Endothelial cell of umbilical vein (primary cell): ENCODE data around the gene PTPRE. TPM values are rescaled to one million over a fixed set of nuclear protein-coding genes. Genes with fewer than 3 reads are reported as not detected.
A peak's percentile ranks its signal among the peaks of the same experiment; 100 is the strongest.

Experiments used
- BruUV-seq: library from RNA; stranded (reverse); fragments of 400-500 nt; replicated peaks from 2 replicates; lab custom pipeline; 2021; lab: Mats Ljungman, UMichigan
- CTCF ChIA-PET: fragments of 300-600, 350-600 bp; sonication (Branson Sonifier 250); formaldehyde crosslinking; loops from one replicate; lab custom pipeline; 2021; ENCODE audit warnings: antibody characterized with exemption, inconsistent platforms; lab: Charles Lee
- POLR2A ChIA-PET: fragments of 300-600, 350-600 bp; sonication (Branson Sonifier 250); formaldehyde crosslinking; loops from one replicate; lab custom pipeline; 2021; ENCODE audit warnings: antibody characterized with exemption, inconsistent platforms; lab: Charles Lee
- DNase-seq: peaks from one replicate; pipeline ENCODE4 v3.0.0-alpha.2; 2011; ENCODE audit warnings: low read depth, low spot score
- FAIRE-seq: peaks from 2 replicates; lab custom pipeline; 2011; peaks lifted over from hg19 to GRCh38; lab: Jason Lieb, UNC
- H2AFZ ChIP-seq: 2 replicates; pipeline ENCODE4 v1.6.0; 2012; ENCODE audit warnings: low read depth, low read length, control low read depth, inconsistent platforms
- H3K27ac ChIP-seq: 2 replicates; pipeline ENCODE4 v1.5.1; 2011; ENCODE audit warnings: low read depth, mild to moderate bottlenecking, control low read depth, low read length, moderate library complexity; ENCODE audit not compliant: insufficient read depth
- H3K27me3 ChIP-seq, 2 experiments: 2 replicates each; pipeline versions ENCODE4 v1.6.0 to v1.6.1; 2011; ENCODE audit warnings: low read length in 2 of 2, mixed read lengths in 1 of 2; ENCODE audit not compliant: control insufficient read depth in 2 of 2, insufficient read depth in 2 of 2
- H3K36me3 ChIP-seq, 2 experiments: 2 replicates in 1 of 2; 3 replicates in 1 of 2; pipeline ENCODE4 v1.5.1; 2011; ENCODE audit warnings: low read length in 2 of 2, mild to moderate bottlenecking in 1 of 2, moderate library complexity in 1 of 2; ENCODE audit not compliant: control insufficient read depth in 2 of 2, insufficient read depth in 2 of 2; ENCODE audit errors: extremely low read depth in 1 of 2
- H3K4me1 ChIP-seq: 3 replicates; pipeline ENCODE4 v1.5.1; 2011; ENCODE audit warnings: mild to moderate bottlenecking, low read length; ENCODE audit not compliant: control insufficient read depth, insufficient read depth; ENCODE audit errors: extremely low read depth
- H3K4me2 ChIP-seq: 2 replicates; pipeline ENCODE4 v1.6.1; 2011; ENCODE audit warnings: low read length, control low read depth, mixed read lengths; ENCODE audit not compliant: insufficient read depth
- H3K4me3 ChIP-seq, 3 experiments: fragments of 200-600 bp in 1 of 3; sonication (generic), shearing (Covaris generic) in 1 of 3; replicated peaks in 1 of 3; 2 replicates each; pipeline ENCODE4 v1.5.1; 2011 to 2016; ENCODE audit warnings: control low read depth in 3 of 3, low read length in 3 of 3, mild to moderate bottlenecking in 2 of 3, inconsistent platforms in 1 of 3, low read depth in 1 of 3, moderate library complexity in 1 of 3; ENCODE audit not compliant: insufficient read depth in 1 of 3
- H3K79me2 ChIP-seq: 2 replicates; pipeline ENCODE4 v1.6.0; 2012; ENCODE audit warnings: low read length, inconsistent platforms; ENCODE audit not compliant: control insufficient read depth, insufficient read depth
- H3K9ac ChIP-seq: replicated peaks from 2 replicates; pipeline ENCODE3; 2011; ENCODE audit warnings: low read length, control low read depth; ENCODE audit not compliant: insufficient read depth; ENCODE audit errors: extremely low read depth
- H3K9me1 ChIP-seq: replicated peaks from 3 replicates; pipeline ENCODE4 v1.6.0; 2011; ENCODE audit warnings: mild to moderate bottlenecking, low read length; ENCODE audit not compliant: control insufficient read depth, insufficient read depth; ENCODE audit errors: extremely low read depth
- H3K9me3 ChIP-seq: replicated peaks from 2 replicates; pipeline ENCODE4 v1.5.1; 2012; ENCODE audit warnings: low read length, inconsistent platforms; ENCODE audit not compliant: control insufficient read depth, insufficient read depth
- H4K20me1 ChIP-seq: replicated peaks from 2 replicates; pipeline ENCODE3; 2011; ENCODE audit warnings: mild to moderate bottlenecking, low read length; ENCODE audit not compliant: control insufficient read depth, insufficient read depth; ENCODE audit errors: extremely low read depth
- CTCF ChIP-seq, 2 donors: IDR thresholded peaks; 1 replicate in 1 of 2; 2 replicates in 1 of 2; pipeline ENCODE4 v1.5.1; 2011; ENCODE audit warnings: low read length in 2 of 2, mild to moderate bottlenecking in 2 of 2, moderate library complexity in 2 of 2, control low read depth in 1 of 2, inconsistent platforms in 1 of 2, low read depth in 1 of 2; ENCODE audit not compliant: insufficient read depth in 1 of 2; ENCODE audit errors: extremely low read depth in 1 of 2
- EZH2 ChIP-seq: IDR thresholded peaks from 2 replicates; pipeline ENCODE4 v1.6.1; 2012; ENCODE audit warnings: borderline replicate concordance, low read depth, mild to moderate bottlenecking, moderate library complexity, low read length, inconsistent platforms; ENCODE audit not compliant: severe bottlenecking
- GATA2 ChIP-seq: IDR thresholded peaks from 2 replicates; pipeline ENCODE4 v1.7.0; 2011; ENCODE audit warnings: low read depth, mild to moderate bottlenecking, moderate library complexity, mixed read lengths, low read length; ENCODE audit not compliant: insufficient read length, insufficient read depth
- MAX ChIP-seq: IDR thresholded peaks from 2 replicates; pipeline ENCODE4 v1.6.1; 2011; ENCODE audit not compliant: insufficient read depth, insufficient read length
- POLR2A ChIP-seq: IDR thresholded peaks from 2 replicates; pipeline ENCODE4 v1.6.1; 2012; ENCODE audit warnings: low read depth, mild to moderate bottlenecking, control low read depth, low read length
- POLR2AphosphoS5 ChIP-seq: IDR thresholded peaks from 2 replicates; pipeline ENCODE4 v1.6.1; 2012; ENCODE audit warnings: low read depth, mild to moderate bottlenecking, control low read depth, low read length, moderate library complexity; ENCODE audit not compliant: insufficient read depth
- dilution Hi-C: fragments of 300-500 bp; cut with MboI; formaldehyde crosslinking; loops from one replicate; pipeline ENCODE4 v1.15.0; 2019; ENCODE audit warnings: low sequenced_read_pairs; ENCODE audit not compliant: extremely low pct_ligation_motif_present
- intact Hi-C: fragments of 100-400 bp; cut with micrococcal nuclease; formaldehyde crosslinking; loops from one replicate; pipeline ENCODE4 v1.10.0; 2022
- polyA plus RNA-seq, 4 experiments: library from polyadenylated mRNA; depleted of rRNA in 3 of 4; stranded (reverse) in 3 of 4; unstranded in 1 of 4; fragments of >200 nt; gene quantifications; 2 replicates each; pipeline versions ENCODE4 v1.2.1 to v1.2.3, GENCODE V29; 2011 to 2012; ENCODE audit warnings: missing spikeins in 1 of 4
- total RNA-seq: library from RNA; stranded (reverse); gene quantifications from 2 replicates; pipeline ENCODE4 v1.2.3, GENCODE V29; 2021

The PTPRE gene
- total and polyA plus RNA-seq, 2 donors (not counting 3 experiments of a cell fraction or from before 2014, with no cell fraction given), result 37.3 to 116 TPM

- CTCF ChIA-PET, result interaction anchor here (0.7 to 4.3 kb wide), 55 partner anchors 10 to 971 kb away, joined by 3 to 108 read pairs (median 5); partner anchors contain the start of gene PTPRE
Observed at GRCh38 chr10:128068398-128069285, 161.7 kb downstream of the PTPRE start.

GRCh38 chr10:128069351-128070051 lies 162.6 kb downstream of the PTPRE start:
- POLR2A ChIA-PET, result no interaction called here
- Histone ChIP-seq H3K36me3 (peaks cover 17 to 83% of the 10 kb centered on the region in 2 experiments), H3K9ac (no peak overlapping the region), H3K79me2 (no peaks in the 10 kb centered on the region), H3K27me3 (no peaks in the 10 kb centered on the region), H4K20me1 (no peaks in the 10 kb centered on the region), H2AFZ (no peak overlapping the region), H3K27ac (no peak overlapping the region), H3K9me1 (no peaks in the 10 kb centered on the region), H3K4me2 (no peak overlapping the region), H3K4me1 (peaks cover 2% of the 10 kb centered on the region), H3K4me3 (no peak overlapping the region), H3K9me3 (no peaks in the 10 kb centered on the region)
- no TSS peak for BruUV-seq
- intact Hi-C loops (loop anchor here (1.0 to 2.0 kb wide), 6 partner anchors 34 to 390 kb away; partner anchors contain the start of gene PTPRE), dilution Hi-C loops (no loop called here)
- peak; percentile 93 for FAIRE-seq
- DNase-seq, result peak; percentile 68
- TF ChIP-seq POLR2AphosphoS5, result no peak
- no peak for TF ChIP-seq EZH2
- peak; percentile 65 to 67 for TF ChIP-seq CTCF (IDR thresholded peaks at IDR 0.05; ENCODE audit: extremely low read depth in 1 of 2, insufficient read depth in 1 of 2, low read depth in 1 of 2, low read length in 2 of 2)
- TF ChIP-seq GATA2, result no peak
- CTCF ChIA-PET, result interaction anchor here (0.7 to 4.3 kb wide), 55 partner anchors 9 to 970 kb away, joined by 3 to 108 read pairs (median 5); partner anchors contain the start of gene PTPRE

More at GRCh38 chr10:128068398-128069285, 161.7 kb downstream of the PTPRE start:
- H2AFZ ChIP-seq, result no peak overlapping the region
- dilution Hi-C loops (no loop called here), intact Hi-C loops (loop anchor here (1.0 to 2.0 kb wide), 6 partner anchors 33 to 389 kb away; partner anchors contain the start of gene PTPRE)
- peak; percentile 23 for TF ChIP-seq POLR2A
- no peak for TF ChIP-seq MAX
- DNase-seq (no peak), FAIRE-seq (no peak)
- H3K9me1 ChIP-seq, result no peaks in the 10 kb centered on the region
- H3K27ac ChIP-seq, result no peak overlapping the region
- H4K20me1 ChIP-seq, result no peaks in the 10 kb centered on the region
- no peaks in the 10 kb centered on the region for H3K27me3 ChIP-seq
- no TSS peak for BruUV-seq
- no peak overlapping the region for H3K4me2 ChIP-seq
- H3K4me3 ChIP-seq, result no peak overlapping the region
- H3K79me2 ChIP-seq, result no peaks in the 10 kb centered on the region
- peaks cover 16 to 86% of the 10 kb centered on the region in 2 experiments for H3K36me3 ChIP-seq
- POLR2A ChIA-PET, result no interaction called here
- H3K9ac ChIP-seq, result no peak overlapping the region
- no peaks in the 10 kb centered on the region for H3K9me3 ChIP-seq
- peaks cover 6% of the 10 kb centered on the region for H3K4me1 ChIP-seq
